GM19455 (cell line): Measurements from ENCODE around the gene ERG.

Experiments used
- ATAC-seq: cut with Tn5 transposase; IDR thresholded peaks from one replicate; pipeline ENCODE4 v1.9.1; 2021; ENCODE audit not compliant: unreplicated experiment

Gene ERG

DNA sequence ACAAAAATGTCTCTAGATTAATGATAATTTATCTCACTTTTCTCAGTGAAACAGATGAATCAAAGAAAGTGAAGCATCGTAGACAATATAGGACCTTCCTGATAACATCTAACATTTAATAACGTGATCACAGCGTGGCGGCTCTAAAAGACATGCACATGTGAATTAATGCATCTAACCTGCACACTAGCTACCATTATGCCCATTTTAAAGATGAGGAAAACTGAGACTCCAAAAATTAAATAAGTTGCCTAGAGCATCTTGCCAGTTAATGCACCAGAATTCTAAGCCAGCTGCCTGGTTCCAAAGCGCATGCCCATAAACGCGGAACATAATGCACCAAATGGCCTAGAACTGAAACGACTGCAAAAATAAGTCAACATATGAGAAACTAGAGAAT is 23.5 kb downstream of the ERG start:
- ATAC-seq, result no peak

GRCh38 chr21:38474124-38474523 is 24.2 kb downstream of the ERG start:
- ATAC-seq, result no peak

DNA sequence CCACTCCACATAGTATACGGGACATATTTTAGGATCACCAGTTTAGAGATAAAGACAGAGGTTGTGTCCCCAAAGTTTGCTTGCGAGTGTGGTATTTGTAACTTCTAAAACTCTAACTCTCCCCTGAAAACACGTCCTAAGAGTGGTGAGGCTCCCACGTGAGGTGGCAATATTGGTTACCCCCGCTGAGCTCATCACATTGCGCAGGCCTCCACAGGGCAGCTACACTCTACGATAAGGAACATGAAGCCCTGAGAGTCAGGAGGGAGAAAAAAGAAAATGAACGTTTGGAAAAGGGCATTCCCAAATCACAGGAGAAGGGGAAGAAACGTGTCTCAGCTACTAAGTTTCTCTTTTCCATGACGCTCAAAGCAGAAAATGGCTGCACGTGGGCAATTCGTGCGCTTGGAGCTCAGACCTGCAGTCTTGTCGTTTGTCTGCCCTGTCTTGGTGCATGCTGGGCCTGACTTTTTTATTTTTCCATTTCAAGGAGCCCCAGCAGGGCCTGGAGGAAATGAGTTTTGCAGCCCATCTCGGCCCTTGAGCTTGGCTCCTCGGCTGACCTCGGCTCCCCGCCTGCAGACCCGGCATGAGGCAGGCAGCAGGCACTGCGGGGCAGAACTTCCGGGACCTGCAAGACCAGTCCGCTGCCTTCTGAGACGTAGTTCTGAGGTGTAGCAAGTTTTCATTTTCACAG is 25.7 kb downstream of the ERG start:
- no peak for ATAC-seq

GRCh38 chr21:38471766-38472165 is 26.5 kb downstream of the ERG start:
- ATAC-seq, result no peak

DNA sequence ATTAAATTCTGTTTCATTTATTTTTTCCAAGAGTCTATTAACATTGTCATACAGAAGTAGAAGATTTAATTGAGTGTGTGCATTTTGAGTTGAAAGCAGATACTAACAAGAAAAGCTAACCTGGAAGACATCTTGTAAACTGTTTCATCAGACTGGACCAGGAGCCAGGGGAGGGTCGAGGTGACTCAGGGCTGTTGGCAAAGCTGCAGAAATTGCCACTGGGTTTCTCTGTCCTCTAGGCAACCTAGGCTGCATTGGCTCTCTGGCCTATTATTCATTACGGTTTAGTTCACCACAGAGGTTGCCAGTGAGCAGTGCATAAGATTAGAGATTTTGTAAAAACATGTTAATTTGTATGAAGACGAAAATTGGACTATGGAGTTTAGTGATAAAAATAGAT is 27.5 kb downstream of the ERG start:
- no peak for ATAC-seq

GRCh38 chr21:38469642-38470041 is 28.6 kb downstream of the ERG start:
- ATAC-seq, result no peak

DNA sequence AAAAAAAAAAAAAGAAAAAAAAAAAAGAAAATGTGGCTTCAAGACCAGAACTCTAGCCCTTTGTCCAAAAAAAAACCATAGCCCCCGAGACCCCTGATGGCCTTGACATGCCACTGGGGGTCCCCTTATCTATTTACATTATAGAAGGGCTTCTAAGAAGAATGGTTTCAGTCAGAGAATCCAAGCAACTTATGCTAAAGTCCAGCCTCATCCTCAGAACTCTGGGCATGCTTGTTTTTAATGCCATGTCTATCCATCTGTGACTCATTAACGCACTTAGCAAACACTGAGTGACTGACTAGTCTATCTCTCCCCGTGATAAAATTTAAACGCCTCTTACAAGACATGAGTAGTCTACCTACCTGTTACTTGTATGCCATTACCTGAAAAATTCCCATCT is 29.3 kb downstream of the ERG start:
- no peak for ATAC-seq

DNA sequence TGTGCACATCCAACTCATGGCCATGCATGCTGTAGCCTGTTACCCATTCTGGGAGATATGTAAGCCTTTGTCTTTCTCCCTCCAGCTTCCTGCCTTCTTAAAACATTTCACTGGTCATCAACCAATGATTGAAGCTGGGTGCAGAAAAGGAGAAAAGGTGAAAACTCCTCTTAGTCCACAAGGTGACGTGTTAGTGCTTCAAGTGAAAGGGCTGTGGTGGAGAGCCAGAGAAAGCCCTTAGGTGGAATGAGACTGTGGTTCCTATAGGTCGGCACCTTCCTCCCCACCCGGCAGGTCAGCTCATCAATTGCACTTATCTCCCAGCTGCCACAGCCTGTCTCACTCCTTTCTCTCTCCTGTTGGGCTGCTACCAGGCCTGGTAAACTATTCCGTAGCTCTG is 30.4 kb downstream of the ERG start:
- ATAC-seq, result no peak

DNA sequence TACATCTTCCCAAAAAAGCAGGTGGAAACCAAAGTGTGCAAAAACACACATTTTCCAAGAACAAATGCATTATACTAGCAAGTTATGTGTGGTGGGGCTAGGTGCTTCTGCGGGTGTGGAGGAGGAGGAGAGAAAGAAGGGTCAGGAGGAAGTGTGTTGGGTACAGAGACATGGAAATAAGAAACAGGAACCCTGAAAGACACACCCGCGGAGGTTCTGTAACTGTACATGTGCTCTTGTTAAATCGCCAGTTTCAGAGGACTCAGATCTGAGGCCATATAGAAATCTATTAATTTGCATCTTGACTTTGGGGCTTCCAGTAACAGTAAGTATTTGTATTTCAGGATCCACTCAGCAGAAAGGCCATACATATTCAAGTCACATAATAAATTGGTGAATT is 30.9 kb downstream of the ERG start:
- ATAC-seq, result no peak

GRCh38 chr21:38460171-38460742 is 38.0 kb downstream of the ERG start:
- no peak for ATAC-seq

- ATAC-seq, result no peak
Observed at GRCh38 chr21:38459490-38459889, 38.8 kb downstream of the ERG start.

DNA sequence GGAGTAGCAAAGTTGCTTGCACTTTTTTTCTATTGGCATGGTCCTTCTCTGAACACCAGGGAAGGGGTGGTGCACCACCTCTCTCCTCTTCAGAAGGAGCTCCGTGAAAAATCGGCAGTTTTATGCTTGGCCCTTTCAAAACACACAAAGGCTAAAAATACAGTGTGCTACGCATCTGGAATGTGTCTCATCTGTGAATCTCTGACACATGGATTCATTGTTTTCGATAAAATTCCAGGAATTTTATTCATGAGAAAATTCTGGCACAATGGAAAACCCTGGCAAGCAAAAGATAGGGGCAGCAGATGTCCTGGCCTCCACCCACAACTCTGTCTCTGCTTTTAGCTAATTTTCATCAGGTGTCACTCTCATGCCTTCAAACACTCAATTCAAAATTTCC is 42.9 kb downstream of the ERG start:
- no peak for ATAC-seq

- ATAC-seq, result no peak
Observed at GRCh38 chr21:38454702-38455101, 43.6 kb downstream of the ERG start.

- ATAC-seq, result no peak
Observed at GRCh38 chr21:38454161-38454560, 44.1 kb downstream of the ERG start.

DNA sequence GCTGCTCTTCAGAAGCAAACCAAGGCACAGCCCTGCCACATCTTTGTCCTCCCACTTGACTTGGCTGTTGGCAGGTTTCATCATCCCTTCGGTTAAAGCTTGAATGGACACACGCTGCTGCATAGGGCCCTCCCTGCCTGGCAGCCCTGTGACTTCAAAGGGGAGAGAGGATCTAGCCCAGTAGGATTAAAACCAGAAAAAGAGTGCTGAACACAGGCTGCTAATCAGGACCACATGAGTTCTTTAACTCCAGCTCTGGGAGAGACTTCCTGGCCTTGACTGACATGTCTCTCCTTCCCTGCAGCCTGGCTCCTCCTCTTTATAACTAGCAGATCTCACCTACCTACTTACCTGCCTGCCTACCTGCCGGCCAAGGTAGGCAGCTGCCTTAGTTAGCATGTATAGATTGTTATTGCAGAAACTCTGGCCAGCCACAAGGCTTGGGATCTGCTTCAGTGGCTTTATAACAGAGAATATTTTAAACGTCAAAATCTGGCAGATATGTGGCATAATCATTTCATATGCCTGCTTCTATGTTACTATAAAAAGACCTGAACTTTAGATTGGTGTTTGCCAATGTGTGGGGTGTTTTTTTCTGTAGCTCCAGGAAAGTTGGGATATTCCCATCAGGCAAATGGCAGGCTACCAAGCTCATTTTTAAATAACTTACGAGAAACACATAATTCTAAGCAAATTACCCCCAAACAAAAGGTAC is 49.4 kb downstream of the ERG start:
- ATAC-seq, result no peak

GRCh38 chr21:38447611-38448010 is 50.7 kb downstream of the ERG start:
- no peak for ATAC-seq

DNA sequence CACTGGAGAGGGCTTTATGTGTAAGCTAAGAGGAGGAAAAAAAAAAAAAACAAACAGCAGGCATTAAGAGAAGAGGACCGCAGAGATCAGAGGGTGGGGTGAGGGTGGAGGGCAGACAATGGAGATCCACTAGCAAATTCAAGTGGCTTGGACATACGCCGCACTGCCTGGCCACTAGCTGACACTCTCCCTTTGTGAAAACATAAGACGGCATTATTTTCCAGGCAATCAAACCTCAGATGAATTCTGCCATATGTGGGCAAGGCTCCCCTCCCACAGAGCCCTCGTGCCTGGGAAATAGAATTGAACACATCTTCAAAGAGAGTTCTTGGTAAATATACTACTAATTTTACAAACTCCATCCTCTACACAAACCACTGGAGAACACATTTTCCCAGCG is 53.6 kb downstream of the ERG start:
- no peak for ATAC-seq

DNA sequence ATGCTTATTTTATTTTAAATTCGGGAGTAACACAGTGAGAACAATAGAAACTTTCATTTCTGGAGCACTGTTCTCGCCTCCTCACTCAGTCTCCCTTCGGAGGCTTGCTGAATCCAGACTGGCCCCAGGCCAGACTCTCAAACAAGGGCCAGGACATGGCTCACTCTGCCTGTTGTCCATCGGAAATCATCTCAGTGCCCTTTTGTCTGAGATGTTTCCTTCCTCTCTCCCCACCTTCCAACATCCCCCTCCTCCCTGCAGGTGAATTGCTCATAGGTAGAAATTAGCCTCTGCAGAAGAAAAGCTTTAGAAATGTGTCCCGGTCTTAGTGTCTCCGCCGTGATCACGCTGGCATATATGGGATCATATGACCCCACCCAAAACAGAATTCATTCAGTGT is 55.2 kb downstream of the ERG start:
- ATAC-seq, result no peak

DNA sequence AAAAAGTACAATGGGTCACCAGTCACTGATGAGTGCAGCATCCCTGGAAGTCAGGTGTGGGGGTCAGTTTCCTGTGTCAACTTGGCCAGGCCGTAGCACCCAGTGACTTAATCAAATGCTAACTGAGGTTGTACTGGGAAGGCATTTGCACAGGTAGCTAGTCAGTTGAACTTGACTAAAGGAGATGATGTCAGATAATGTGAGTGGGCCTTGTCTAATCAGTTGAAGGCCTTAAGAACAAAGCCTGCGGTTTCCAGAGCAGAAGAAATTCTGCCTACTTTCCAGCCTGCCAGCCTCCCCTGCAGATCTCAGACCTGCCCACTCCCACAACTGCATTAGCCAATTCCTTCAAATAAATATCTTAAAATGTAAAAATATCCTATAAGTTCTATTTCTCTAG is 57.1 kb downstream of the ERG start:
- no peak for ATAC-seq

DNA sequence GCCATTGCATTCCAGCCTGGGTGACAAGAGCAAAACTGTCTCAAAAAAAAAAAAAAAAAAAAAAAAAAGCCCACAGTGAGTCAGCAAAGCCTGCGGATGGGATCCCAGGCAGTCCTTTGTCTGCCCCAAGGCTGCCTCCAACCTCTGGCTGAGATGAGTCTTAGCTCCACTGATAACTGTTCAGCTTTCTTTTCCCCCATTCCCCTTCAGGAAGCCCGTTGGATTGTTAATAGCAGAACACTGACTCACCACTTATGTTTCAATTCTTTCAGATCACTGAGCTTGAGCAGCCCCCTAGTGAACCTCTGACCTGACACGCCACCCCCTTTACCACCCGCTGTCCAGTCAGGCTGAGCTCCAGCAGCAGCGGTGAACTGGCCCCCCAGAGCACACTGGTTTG is 57.5 kb downstream of the ERG start:
- no peak for ATAC-seq

- ATAC-seq, result no peak
Observed at GRCh38 chr21:38439957-38440356, 58.3 kb downstream of the ERG start.

DNA sequence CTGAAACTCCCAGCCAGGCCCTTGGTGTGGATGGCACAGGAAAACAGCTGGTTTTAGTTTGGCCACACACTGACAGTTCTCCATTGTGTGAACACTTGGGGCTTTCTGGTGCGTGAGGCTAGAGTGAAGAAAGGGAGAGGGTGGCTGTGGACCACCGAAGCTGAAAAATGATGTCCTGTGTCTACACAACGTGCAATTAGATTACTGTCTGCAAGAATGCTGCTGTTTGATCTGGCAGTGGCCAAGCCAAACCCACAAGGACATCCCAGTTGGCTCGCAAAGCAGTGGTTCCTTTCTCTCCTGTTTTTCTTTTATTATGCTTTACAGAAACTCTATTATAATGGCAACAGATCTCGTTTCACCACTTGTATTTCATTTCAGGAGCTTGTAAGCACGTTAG is 58.9 kb downstream of the ERG start:
- no peak for ATAC-seq

DNA sequence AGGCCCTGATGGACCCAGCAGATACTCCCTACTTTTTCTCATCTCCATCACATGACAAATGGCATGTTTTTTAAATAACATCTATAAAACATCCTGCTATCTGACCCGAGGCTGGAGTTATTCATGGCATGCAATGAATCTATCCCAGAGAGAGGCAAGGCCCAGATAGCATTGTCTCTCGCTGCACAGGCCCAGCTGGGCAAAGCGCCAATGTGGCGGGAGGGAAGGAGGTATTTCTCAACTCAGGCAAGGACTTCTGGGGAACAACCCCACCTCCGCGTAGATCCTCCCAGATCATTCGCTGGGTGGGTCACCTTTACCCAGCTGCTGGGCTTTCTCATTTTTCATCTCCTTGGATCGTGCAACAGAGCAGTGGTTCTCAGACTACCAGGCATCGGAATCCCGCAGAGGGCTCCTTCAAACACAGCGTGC is 59.8 kb downstream of the ERG start:
- no peak for ATAC-seq
